VCaP (cell line): ENCODE results near the gene SIRPA.

Source experiments
- H3K27ac ChIP-seq: fragments of 450-650 bp; 2 replicates; pipeline ENCODE4 v1.5.1; 2017
- TF ChIP-seq, protein P1 (sequence below): fragments of 450-650 bp; conservative IDR thresholded peaks from 2 replicates; pipeline ENCODE4 v1.5.1; 2017; ENCODE audit warnings: mild to moderate bottlenecking, moderate library complexity

Gene SIRPA

DNA sequence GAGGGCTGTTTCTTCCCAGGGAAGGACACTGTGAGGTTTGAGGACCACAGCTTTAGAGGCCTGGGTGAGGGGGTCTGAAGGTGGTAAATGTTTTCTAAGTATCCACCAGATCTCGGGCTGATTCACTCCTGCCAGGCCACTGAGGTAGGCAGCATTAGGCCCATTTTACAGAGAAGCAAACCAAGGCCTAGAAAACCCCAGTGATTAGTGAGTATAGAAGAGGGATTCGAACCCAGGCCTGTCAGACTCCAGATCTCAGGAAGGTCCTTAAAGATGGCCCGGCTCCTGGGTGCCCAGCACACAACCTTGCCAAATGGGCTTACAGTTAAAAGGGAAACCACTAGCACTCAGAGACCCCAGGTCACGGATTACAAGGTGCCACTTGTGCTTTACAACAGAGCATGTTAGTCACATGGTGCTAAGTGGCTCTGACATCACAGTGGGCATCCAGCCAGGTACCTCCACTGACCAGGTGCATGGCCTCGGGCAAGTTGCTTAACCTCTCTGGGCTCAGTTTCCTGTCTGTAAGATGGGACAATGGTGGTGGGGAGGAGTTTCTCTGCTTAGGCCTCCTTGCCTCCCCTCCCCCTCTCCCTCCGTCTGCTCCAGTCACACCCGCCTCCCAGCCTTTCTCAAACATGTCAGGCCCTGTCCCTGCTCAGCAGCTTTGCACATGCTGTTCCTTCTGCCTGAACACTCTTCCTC lies 18.8 kb upstream of the SIRPA start:
- H3K27ac ChIP-seq, result no peak overlapping the region
- TF ChIP-seq, protein P1, sequence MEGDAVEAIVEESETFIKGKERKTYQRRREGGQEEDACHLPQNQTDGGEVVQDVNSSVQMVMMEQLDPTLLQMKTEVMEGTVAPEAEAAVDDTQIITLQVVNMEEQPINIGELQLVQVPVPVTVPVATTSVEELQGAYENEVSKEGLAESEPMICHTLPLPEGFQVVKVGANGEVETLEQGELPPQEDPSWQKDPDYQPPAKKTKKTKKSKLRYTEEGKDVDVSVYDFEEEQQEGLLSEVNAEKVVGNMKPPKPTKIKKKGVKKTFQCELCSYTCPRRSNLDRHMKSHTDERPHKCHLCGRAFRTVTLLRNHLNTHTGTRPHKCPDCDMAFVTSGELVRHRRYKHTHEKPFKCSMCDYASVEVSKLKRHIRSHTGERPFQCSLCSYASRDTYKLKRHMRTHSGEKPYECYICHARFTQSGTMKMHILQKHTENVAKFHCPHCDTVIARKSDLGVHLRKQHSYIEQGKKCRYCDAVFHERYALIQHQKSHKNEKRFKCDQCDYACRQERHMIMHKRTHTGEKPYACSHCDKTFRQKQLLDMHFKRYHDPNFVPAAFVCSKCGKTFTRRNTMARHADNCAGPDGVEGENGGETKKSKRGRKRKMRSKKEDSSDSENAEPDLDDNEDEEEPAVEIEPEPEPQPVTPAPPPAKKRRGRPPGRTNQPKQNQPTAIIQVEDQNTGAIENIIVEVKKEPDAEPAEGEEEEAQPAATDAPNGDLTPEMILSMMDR, result no peak

DNA sequence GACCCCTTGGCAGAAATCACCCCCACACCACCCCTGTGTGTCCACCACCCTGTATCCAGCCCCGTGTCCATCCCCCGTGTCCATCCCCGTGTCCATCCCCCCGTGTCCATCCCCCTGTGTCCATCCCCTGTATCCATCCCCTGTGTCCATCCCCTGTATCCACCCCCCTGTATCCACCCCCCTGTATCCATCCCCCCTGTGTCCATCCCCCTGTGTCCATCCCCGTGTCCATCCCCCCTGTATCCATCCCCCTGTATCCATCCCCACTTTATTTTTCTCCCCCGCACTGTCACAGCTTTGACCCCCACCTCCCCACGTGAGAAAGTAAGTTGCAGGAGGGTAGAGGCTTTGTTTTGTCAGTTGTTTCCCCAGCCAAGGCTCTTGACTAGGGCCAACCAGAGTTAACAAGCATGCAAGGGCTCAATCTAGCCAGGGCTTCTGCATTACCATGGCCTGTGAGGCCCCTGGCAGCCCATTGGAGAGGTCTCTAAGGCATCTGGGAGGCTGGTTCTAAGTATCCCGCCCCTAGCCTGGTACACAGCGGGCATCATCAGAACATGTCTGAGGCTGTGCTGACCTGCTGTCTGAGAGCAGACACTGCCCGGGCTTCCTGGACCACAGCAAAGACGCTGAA lies 18.1 kb upstream of the SIRPA start:
- H3K27ac ChIP-seq, result no peak overlapping the region
- TF ChIP-seq, protein P1, result no peak

DNA sequence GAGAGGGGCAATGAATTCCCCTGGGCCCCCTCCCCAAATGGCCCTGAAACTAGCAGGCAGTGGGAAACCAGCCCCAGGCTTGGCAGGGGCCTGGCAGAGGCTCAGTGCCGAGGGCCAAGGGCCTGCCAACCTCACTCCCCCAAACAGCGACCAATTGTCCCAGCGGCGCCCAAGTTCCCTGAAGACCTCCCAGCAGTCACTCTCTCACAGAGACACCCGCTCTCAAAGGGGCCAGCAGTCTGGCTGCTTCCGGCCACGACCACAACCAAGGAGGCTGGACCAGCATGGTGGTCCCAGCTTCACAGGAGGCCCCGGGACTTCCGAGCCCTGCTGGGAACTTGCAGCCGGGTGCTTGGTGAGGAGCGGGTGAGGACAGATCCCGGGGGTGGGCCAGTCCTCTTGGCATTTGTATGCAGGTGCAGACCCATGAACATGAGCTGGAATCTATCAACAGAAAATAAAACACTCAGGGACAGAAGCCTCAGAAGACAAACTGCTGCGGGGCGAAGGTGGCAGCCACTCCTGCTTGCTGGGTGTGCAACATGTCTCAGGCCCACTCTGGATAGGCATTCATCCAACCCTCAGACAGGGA lies 17.5 kb upstream of the SIRPA start:
- TF ChIP-seq, protein P1, result no peak
- no peak overlapping the region for H3K27ac ChIP-seq

DNA sequence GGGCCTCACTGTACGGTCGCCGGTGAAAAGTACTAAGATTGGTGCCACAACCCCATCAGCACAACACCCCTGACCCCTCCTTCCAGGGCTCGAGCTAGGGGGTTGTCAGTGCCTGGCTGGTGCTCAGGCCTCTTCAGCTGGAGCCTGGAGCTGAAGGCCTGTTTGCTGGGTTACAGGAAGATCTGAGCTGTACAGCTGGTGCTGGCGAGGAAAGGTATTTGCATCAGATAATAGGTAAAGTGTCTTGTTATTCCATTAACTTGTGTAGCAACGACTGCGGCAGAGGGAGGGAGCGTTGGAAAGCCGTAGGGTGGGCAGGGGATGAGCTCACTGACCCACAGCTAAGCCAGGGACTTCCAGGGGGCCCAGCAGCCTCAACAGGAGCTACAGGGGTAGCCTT lies 15.8 kb upstream of the SIRPA start:
- H3K27ac ChIP-seq, result no peak overlapping the region
- TF ChIP-seq, protein P1, result no peak

DNA sequence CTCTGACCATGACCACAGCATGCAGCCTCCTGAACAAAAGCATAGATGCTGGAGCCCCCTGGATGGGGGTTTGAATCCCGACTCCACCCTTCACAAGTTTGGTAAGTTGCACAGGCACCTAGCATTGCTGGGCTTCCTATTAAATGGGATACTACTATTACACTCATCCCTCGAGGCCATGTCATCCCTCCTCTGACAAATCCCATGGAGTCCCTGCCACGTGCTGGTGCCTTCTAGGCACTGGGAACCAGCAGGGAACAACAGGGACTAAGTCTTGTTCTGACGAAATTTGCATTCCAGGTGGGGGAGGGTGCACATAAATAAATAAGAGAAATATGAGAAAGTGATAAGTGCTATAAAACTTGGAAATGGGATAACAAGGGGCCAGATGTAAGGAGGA lies 15.3 kb upstream of the SIRPA start:
- TF ChIP-seq, protein P1, result no peak
- H3K27ac ChIP-seq, result no peak overlapping the region

DNA sequence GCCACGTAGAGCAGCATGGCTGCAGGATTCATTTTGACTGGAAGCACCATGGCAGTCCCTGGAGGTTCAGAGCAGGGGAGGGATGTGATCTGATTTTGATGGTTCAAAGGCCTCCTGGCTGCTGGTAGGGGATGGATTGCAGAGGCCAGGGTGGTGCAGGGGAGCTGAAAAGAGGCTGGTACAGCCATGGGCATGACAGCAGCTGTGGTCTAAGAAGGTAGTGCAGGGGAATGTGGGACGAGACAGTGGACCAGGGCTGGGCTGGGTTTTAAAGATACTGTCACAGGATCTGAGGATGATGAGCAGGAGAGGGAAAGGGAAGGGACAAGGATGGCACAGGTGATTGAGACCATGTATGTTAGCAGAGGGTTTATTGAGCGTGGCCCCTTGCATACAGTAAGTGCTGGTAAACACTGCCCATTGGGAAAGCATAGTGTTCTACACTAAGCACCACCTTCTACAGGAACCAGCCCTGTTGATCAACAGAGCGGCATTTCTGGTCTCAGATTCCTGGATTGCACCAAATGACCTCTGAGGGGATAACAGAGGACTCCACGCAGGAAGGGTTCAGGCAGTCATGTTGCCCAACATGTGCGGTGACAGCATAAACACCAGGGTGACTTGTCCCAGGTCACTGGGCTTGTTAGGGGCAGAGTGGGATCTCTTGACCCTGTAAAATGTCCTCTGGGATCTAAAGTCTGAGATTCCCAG lies 14.5 kb upstream of the SIRPA start:
- no peak overlapping the region for H3K27ac ChIP-seq
- TF ChIP-seq, protein P1, result no peak

DNA sequence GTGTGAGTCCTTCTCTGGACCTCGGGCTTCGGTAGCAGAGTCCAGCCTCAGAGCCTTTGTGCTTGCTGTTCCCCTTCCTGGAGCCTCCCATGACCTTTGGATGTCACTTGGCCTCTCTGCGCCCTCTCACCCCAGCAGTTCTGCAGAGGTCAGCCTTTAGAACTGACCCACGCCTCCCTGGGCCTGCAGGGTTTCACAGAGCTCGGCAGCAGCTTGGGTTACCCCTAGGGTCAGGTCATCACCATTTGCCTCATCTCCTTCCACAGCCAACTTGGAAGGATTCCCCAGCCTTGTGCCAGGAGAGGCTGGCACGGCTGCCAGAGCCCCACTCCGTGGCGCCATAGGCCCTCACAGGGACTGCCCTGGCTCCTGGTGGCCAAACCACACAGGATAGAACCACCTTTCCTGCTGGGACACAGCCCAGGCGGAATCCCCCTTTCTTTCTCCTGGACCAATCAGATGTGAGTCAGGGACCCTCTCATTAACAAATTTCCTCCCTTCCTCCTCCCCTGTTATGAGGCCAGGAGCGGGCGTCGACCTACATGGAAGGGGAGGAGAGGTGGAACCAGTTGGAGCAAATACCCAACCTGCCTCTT lies 13.9 kb upstream of the SIRPA start:
- TF ChIP-seq, protein P1, result no peak

More for the DNA sequence above, 13.9 kb upstream of the SIRPA start:
- no peak overlapping the region for H3K27ac ChIP-seq
